IMR-90 (cell line): Measurements from ENCODE around the gene STX2. TPM values are rescaled to one million over a fixed set of nuclear protein-coding genes. Genes with fewer than 3 reads are reported as not detected.
A peak's percentile ranks its signal among the peaks of the same experiment; 100 is the strongest.

Source experiments
- ATAC-seq: fragments of 200-7000 bp; cut with Tn5 transposase; 2 replicates; pipeline ENCODE4 v1.9.1; 2020; ENCODE audit warnings: low read depth, mild to moderate bottlenecking, moderate library complexity
- BruUV-seq: library from RNA; stranded (reverse); fragments of 400-500 nt; replicated peaks from 2 replicates; lab custom pipeline; 2021; lab: Mats Ljungman, UMichigan
- CTCF ChIA-PET: fragments of 300-600 bp; formaldehyde crosslinking; extraction: SDS; loops from one replicate; lab custom pipeline; 2021; ENCODE audit warnings: antibody characterized with exemption; lab: Yijun Ruan, JAX
- POLR2A ChIA-PET: fragments of 300-600 bp; sonication (Branson Sonifier 250); formaldehyde crosslinking; loops from one replicate; lab custom pipeline; 2022; ENCODE audit warnings: antibody characterized with exemption; ENCODE audit not compliant: unreplicated experiment; lab: Charles Lee
- DNase-seq: peaks from one replicate; pipeline ENCODE4 v3.0.0; 2013
- H2AFZ ChIP-seq: replicated peaks from 2 replicates; pipeline ENCODE3; 2013; ENCODE audit warnings: low read length, mild to moderate bottlenecking; ENCODE audit not compliant: poor library complexity
- H2AK5ac ChIP-seq: 2 replicates; pipeline ENCODE4 v1.6.1; 2013; ENCODE audit warnings: low read depth, low read length, inconsistent platforms
- H2AK9ac ChIP-seq: replicated peaks from 2 replicates; pipeline ENCODE3; 2013; ENCODE audit warnings: mild to moderate bottlenecking, low read depth, low read length, moderate library complexity; ENCODE audit not compliant: poor library complexity
- H2BK120ac ChIP-seq: 2 replicates; pipeline ENCODE4 v1.6.1; 2013; ENCODE audit warnings: low read depth, low read length, inconsistent platforms
- H2BK15ac ChIP-seq: 3 replicates; pipeline ENCODE4 v1.6.1; 2013; ENCODE audit warnings: low read depth, low read length, inconsistent platforms
- H2BK20ac ChIP-seq: 2 replicates; pipeline ENCODE4 v1.6.1; 2013; ENCODE audit warnings: low read depth, mild to moderate bottlenecking, inconsistent platforms, low read length, moderate library complexity
- H2BK5ac ChIP-seq: 2 replicates; pipeline ENCODE4 v1.6.1; 2013; ENCODE audit warnings: mild to moderate bottlenecking, low read depth, low read length, inconsistent platforms; ENCODE audit not compliant: poor library complexity, severe bottlenecking
- H3K14ac ChIP-seq: replicated peaks from 2 replicates; pipeline ENCODE4 v1.6.1; 2013; ENCODE audit warnings: low read depth, low read length, inconsistent platforms
- H3K18ac ChIP-seq: 2 replicates; pipeline ENCODE4 v1.6.1; 2013; ENCODE audit warnings: low read depth, low read length, control low read depth
- H3K23ac ChIP-seq: 2 replicates; pipeline ENCODE4 v1.6.1; 2013; ENCODE audit warnings: low read depth, low read length, inconsistent platforms
- H3K27ac ChIP-seq: 2 replicates; pipeline ENCODE4 v1.5.1; 2013; ENCODE audit warnings: mild to moderate bottlenecking, control low read depth, low read length; ENCODE audit not compliant: insufficient read depth
- H3K27me3 ChIP-seq: 2 replicates; pipeline ENCODE4 v1.6.1; 2013; ENCODE audit warnings: low read length; ENCODE audit not compliant: control insufficient read depth, insufficient read depth
- H3K36me3 ChIP-seq: 2 replicates; pipeline ENCODE4 v1.6.1; 2013; ENCODE audit warnings: low read length, mixed read lengths; ENCODE audit not compliant: control insufficient read depth, insufficient read depth
- H3K4ac ChIP-seq: 2 replicates; pipeline ENCODE4 v1.6.1; 2013; ENCODE audit warnings: low read depth, low read length, inconsistent platforms
- H3K4me1 ChIP-seq: 2 replicates; pipeline ENCODE4 v1.6.1; 2013; ENCODE audit warnings: low read length, mixed read lengths; ENCODE audit not compliant: control insufficient read depth, insufficient read depth
- H3K4me2 ChIP-seq: 2 replicates; pipeline ENCODE4 v1.6.1; 2013; ENCODE audit warnings: low read depth, mild to moderate bottlenecking, control low read depth, low read length, moderate library complexity
- H3K4me3 ChIP-seq: 2 replicates; pipeline ENCODE4 v1.5.1; 2013; ENCODE audit warnings: low read depth, mild to moderate bottlenecking, control low read depth, low read length, moderate library complexity; ENCODE audit not compliant: insufficient read depth
- H3K56ac ChIP-seq: 2 replicates; pipeline ENCODE4 v1.6.1; 2013; ENCODE audit warnings: low read length, inconsistent platforms; ENCODE audit not compliant: insufficient read depth; ENCODE audit errors: extremely low read depth
- H3K79me1 ChIP-seq, 2 experiments: 2 replicates each; pipeline ENCODE4 v1.6.1; 2013; ENCODE audit warnings: low read length in 2 of 2, inconsistent platforms in 1 of 2, low read depth in 1 of 2
- H3K9ac ChIP-seq: 2 replicates; pipeline ENCODE4 v1.6.1; 2013; ENCODE audit warnings: low read depth, low read length, control low read depth
- H3K9me1 ChIP-seq: 2 replicates; pipeline ENCODE4 v1.6.1; 2013; ENCODE audit warnings: low read length, inconsistent platforms; ENCODE audit not compliant: insufficient read depth
- H3K9me3 ChIP-seq: 2 replicates; pipeline ENCODE4 v1.6.1; 2013; ENCODE audit warnings: low read length; ENCODE audit not compliant: control insufficient read depth, insufficient read depth
- H4K20me1 ChIP-seq: 2 replicates; pipeline ENCODE4 v1.6.1; 2013; ENCODE audit warnings: low read length, inconsistent platforms; ENCODE audit not compliant: insufficient read depth
- H4K5ac ChIP-seq: 2 replicates; pipeline ENCODE4 v1.6.1; 2013; ENCODE audit warnings: mild to moderate bottlenecking, low read depth, low read length, control low read depth
- H4K8ac ChIP-seq, 2 experiments: 2 replicates each; pipeline ENCODE4 v1.6.1; 2013; ENCODE audit warnings: low read depth in 2 of 2, low read length in 2 of 2, control low read depth in 1 of 2, inconsistent platforms in 1 of 2
- H4K91ac ChIP-seq: 2 replicates; pipeline ENCODE4 v1.6.1; 2013; ENCODE audit warnings: low read depth, low read length, inconsistent platforms; ENCODE audit not compliant: insufficient read depth
- BHLHE40 ChIP-seq: fragments of 150-350 bp; IDR thresholded peaks from 2 replicates; pipeline ENCODE4 v1.6.1; 2016; ENCODE audit warnings: mild to moderate bottlenecking, low read depth, low read length
- CHD1 ChIP-seq: IDR thresholded peaks from 2 replicates; pipeline ENCODE4 v1.6.1; 2012; ENCODE audit warnings: low read depth, low read length, improper control_type of control experiment
- FOS ChIP-seq: fragments of 150-350 bp; IDR thresholded peaks from 2 replicates; pipeline ENCODE4 v1.6.1; 2016; ENCODE audit warnings: low read depth, low read length
- MAZ ChIP-seq: IDR thresholded peaks from 2 replicates; pipeline ENCODE4 v1.6.1; 2012; ENCODE audit warnings: low read depth, mild to moderate bottlenecking, low read length, improper control_type of control experiment, moderate library complexity, borderline replicate concordance
- MXI1 ChIP-seq: IDR thresholded peaks from 2 replicates; pipeline ENCODE4 v1.6.1; 2012; ENCODE audit warnings: low read depth, mild to moderate bottlenecking, low read length, moderate library complexity, borderline replicate concordance
- RAD21 ChIP-seq: IDR thresholded peaks from 2 replicates; pipeline ENCODE4 v1.6.1; 2012; ENCODE audit warnings: low read length, improper control_type of control experiment
- RCOR1 ChIP-seq: IDR thresholded peaks from 2 replicates; pipeline ENCODE4 v1.6.1; 2012; ENCODE audit warnings: mild to moderate bottlenecking, low read length, improper control_type of control experiment; ENCODE audit not compliant: insufficient replicate concordance
- WGBS, 2 experiments: methylation state at CpG; one replicate each; pipeline versions ENCODE4 v1.1.5 to v1.1.7; 2013; ENCODE audit warnings: missing lambda C conversion rate in 2 of 2; ENCODE audit not compliant: insufficient read length in 1 of 2; ENCODE audit errors: extremely low coverage in 2 of 2; 5-methylcytosine and 5-hydroxymethylcytosine counted together
- dilution Hi-C: fragments of 300-500 bp; cut with HindIII; formaldehyde crosslinking; loops from one replicate; pipeline ENCODE4 v1.14.3; 2018; ENCODE audit warnings: low sequenced_read_pairs; ENCODE audit not compliant: unreplicated experiment
- in situ Hi-C: fragments of 300-500 bp; cut with MboI; formaldehyde crosslinking; loops from 3 replicates; pipeline ENCODE4 v1.14.3; 2019; ENCODE audit warnings: low sequenced_read_pairs, inconsistent platforms, mixed read lengths
- intact Hi-C: fragments of 100-400 bp; cut with micrococcal nuclease; formaldehyde crosslinking; loops from 2 replicates; pipeline ENCODE4 v1.10.0; 2022
- polyA plus RNA-seq, 3 experiments: library from polyadenylated mRNA; depleted of rRNA; stranded (reverse); fragments of >200 nt; gene quantifications; 2 replicates each; pipeline ENCODE4 v1.2.3, GENCODE V29; 2012; ENCODE audit warnings: low replicate concordance in 1 of 3
- total RNA-seq: library from RNA; depleted of rRNA; stranded (reverse); fragments of >200 nt; gene quantifications from 2 replicates; pipeline ENCODE4 v1.2.3, GENCODE V29; 2012
- TF ChIP-seq, protein P1 (sequence below): fragments of 150-350 bp; IDR thresholded peaks from 2 replicates; pipeline ENCODE4 v1.6.1; 2016; ENCODE audit warnings: low read depth, mild to moderate bottlenecking, low read length, moderate library complexity, borderline replicate concordance

Gene STX2
- total and polyA plus RNA-seq, 2 of the 4 experiments (the other 2 are of a cell fraction): 26.9 to 32.5 TPM

DNA sequence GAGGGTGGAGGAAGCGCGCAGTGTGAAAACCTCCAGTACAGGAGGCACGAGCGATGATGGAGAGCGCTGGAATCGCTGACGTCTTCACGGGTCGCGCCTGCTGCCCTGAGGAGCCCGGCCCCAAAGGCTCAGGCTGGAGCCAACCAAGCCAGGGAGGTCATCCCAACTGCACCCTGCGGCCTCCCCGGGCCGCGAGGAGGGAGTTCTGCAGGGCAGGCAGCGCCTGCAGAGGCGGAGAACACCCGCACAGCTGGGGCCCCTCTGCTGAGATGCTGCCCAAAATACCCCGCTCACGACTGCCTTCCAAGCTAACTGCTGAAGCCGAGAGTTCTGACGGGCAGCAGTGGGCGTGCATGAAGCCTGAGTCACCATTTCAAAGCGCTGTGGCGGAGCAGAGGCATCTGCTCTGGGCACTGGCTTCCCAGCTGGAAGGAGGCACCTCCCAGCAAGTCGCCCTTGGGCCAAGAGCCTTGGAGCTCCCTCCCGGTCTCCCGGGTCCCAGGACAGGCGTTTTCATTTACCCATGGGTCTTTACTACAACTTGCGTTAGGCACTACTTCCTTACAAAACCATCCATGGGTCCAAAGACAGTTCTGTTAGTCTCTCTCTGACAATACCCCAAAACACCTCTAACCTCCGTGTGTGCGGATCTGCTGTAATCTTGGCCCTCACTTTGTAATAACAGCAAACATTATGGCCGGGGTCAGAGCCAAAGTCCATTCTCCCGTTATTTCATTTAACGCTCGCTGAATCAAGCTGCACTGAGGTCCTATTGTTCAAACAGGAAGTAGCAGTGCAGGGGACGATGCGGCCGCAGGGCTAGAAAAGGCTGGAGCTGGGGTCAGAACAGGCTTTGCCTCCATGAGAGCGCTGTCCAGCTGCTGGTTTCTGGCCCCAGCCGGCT, 62.8 kb downstream of the STX2 start:
- Histone ChIP-seq H3K56ac (no peak overlapping the region), H4K5ac (no peak overlapping the region), H3K4me3 (peak overlapping the region; percentile 15), H2BK20ac (no peak overlapping the region), H3K4me2 (peak overlapping the region; percentile 77), H3K9ac (no peak overlapping the region), H4K91ac (no peak overlapping the region), H2AK9ac (peak overlapping the region; percentile 68), H3K9me3 (no peaks in the 10 kb centered on the region), H2AFZ (peak overlapping the region; percentile 88), H2BK5ac (no peak overlapping the region), H2BK120ac (no peak overlapping the region), H3K9me1 (no peaks in the 10 kb centered on the region; the same call in 1 of the 2 replicates), H2BK15ac (no peak overlapping the region), H4K8ac (no peak overlapping the region), H3K4me1 (no peaks in the 10 kb centered on the region; the same call in 1 of the 2 replicates), H3K36me3 (peaks cover 4% of the 10 kb centered on the region; the same call in 1 of the 2 replicates), H4K20me1 (0 out of 2 replicates have a peak, but pooled peaks cover 3% of the 10 kb centered on the region), H3K27ac (no peak overlapping the region), H3K14ac (0 out of 2 replicates have a peak overlapping the region, but pooled peaks have one; percentile 3), H2AK5ac (no peak overlapping the region), H3K4ac (no peak overlapping the region), H3K23ac (no peak overlapping the region), H3K79me1 (no peaks in the 10 kb centered on the region), H3K18ac (no peak overlapping the region), H3K27me3 (no peaks in the 10 kb centered on the region; the same call in 1 of the 2 replicates)
- TF ChIP-seq RAD21 (peak; percentile 5; the same call in 1 of the 2 replicates), RCOR1 (peak; percentile 32), MAZ (no peak), MXI1 (peak; percentile 78; the same call in 1 of the 2 replicates), CHD1 (no peak), BHLHE40 (0 out of 2 replicates have a peak, but pooled peaks have one; percentile 37), FOS (peak; percentile 64; the same call in 1 of the 2 replicates)
- TF ChIP-seq, protein P1, sequence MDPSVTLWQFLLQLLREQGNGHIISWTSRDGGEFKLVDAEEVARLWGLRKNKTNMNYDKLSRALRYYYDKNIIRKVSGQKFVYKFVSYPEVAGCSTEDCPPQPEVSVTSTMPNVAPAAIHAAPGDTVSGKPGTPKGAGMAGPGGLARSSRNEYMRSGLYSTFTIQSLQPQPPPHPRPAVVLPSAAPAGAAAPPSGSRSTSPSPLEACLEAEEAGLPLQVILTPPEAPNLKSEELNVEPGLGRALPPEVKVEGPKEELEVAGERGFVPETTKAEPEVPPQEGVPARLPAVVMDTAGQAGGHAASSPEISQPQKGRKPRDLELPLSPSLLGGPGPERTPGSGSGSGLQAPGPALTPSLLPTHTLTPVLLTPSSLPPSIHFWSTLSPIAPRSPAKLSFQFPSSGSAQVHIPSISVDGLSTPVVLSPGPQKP: no peak
- BruUV-seq: no TSS peak
- DNase-seq: peak; percentile 88
- ATAC-seq: peak; percentile 93
- in situ Hi-C loops: no loop called here
- POLR2A ChIA-PET: interaction anchor here (0.5 kb wide), 1 partner anchor 89 kb away, joined by 3 read pairs; no protein-coding TSS in a partner anchor
- 7% methylated on average over 17 of the region's 41 CpGs; no CpG with 5 or more reads in 1 of the 2 experiments for WGBS, 2 experiments
- intact Hi-C loops: loop anchor here (2.0 to 5.0 kb wide), 2 partner anchors 96 to 935 kb away; partner anchors contain the start of genes RAN and SFSWAP
- dilution Hi-C loops: no loop called here
- CTCF ChIA-PET: no interaction called here
